ENCODE data around the gene LY6G6F. TPM values are rescaled to one million over a fixed set of nuclear protein-coding genes. Genes with fewer than 3 reads are reported as not detected.
A peak's percentile ranks its signal among the peaks of the same experiment; 100 is the strongest.

The LY6G6F gene
- total and polyA plus RNA-seq, 12 donors: not detected

DNA sequence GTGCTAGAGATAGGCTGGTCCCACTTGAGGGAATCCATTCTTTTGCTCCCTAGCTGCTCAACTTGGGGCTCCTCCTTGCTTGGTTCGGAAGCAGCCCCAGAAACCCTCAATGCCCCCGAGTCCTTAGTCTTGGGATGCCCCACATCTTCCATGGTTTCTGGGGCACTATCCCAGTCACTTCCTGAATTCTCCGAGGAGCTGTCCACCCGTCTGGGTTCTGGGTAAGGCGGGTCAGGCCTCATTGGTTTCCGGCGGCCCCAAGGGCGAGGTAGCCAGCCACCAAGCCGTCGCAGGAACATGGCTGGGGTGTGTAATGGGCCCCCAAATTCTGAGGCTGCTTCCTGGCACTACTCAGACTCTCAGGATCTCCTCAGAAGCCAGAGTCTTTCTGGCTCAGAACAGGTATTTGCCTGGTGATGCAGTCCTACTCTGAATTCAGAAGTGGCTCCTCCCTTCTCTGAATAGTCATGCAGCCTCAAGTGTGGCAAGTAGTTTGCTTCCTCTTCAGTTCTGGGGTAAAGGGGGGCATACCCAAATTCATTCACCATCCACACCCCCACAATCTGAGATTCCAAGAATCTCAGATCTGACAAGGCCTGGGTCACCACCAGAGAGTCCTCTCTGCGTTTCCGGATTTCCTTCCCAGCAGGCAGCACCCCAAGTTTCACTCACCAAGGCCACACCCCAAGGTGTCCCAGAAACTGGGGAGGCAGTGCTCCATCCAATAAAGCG, 46.9 kb upstream of the LY6G6F start:
- peak overlapping the region in 9 of 10 donors; percentile 88 to 98 (median 94) for H3K27ac ChIP-seq
- no peak for DNase-seq
- no peaks in the 10 kb centered on the region for H3K27me3 ChIP-seq
- WGBS, 2 donors: 24 to 26% methylated on average over 13 of the region's 13 CpGs
- peaks cover 0 to 62% (median 4%) of the 10 kb centered on the region in 9 donors for H3K36me3 ChIP-seq
- peak in 1 of 8 donors; percentile 8 for ATAC-seq
- intact Hi-C loops (cut with DNase I): loop anchor here in 1 of 10 donors (10.0 kb wide), 1 partner anchor 1755 kb away; the partner anchor contains the start of genes CUTA and PHF1
- peak overlapping the region; percentile 69 to 94 (median 87) for H3K4me3 ChIP-seq
- peaks cover 27 to 75% (median 59%) of the 10 kb centered on the region in 9 donors for H3K4me1 ChIP-seq
- TF ChIP-seq, protein P1, sequence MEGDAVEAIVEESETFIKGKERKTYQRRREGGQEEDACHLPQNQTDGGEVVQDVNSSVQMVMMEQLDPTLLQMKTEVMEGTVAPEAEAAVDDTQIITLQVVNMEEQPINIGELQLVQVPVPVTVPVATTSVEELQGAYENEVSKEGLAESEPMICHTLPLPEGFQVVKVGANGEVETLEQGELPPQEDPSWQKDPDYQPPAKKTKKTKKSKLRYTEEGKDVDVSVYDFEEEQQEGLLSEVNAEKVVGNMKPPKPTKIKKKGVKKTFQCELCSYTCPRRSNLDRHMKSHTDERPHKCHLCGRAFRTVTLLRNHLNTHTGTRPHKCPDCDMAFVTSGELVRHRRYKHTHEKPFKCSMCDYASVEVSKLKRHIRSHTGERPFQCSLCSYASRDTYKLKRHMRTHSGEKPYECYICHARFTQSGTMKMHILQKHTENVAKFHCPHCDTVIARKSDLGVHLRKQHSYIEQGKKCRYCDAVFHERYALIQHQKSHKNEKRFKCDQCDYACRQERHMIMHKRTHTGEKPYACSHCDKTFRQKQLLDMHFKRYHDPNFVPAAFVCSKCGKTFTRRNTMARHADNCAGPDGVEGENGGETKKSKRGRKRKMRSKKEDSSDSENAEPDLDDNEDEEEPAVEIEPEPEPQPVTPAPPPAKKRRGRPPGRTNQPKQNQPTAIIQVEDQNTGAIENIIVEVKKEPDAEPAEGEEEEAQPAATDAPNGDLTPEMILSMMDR (IDR thresholded peaks at IDR 0.05): no peak
- no peaks in the 10 kb centered on the region for H3K9me3 ChIP-seq

DNA sequence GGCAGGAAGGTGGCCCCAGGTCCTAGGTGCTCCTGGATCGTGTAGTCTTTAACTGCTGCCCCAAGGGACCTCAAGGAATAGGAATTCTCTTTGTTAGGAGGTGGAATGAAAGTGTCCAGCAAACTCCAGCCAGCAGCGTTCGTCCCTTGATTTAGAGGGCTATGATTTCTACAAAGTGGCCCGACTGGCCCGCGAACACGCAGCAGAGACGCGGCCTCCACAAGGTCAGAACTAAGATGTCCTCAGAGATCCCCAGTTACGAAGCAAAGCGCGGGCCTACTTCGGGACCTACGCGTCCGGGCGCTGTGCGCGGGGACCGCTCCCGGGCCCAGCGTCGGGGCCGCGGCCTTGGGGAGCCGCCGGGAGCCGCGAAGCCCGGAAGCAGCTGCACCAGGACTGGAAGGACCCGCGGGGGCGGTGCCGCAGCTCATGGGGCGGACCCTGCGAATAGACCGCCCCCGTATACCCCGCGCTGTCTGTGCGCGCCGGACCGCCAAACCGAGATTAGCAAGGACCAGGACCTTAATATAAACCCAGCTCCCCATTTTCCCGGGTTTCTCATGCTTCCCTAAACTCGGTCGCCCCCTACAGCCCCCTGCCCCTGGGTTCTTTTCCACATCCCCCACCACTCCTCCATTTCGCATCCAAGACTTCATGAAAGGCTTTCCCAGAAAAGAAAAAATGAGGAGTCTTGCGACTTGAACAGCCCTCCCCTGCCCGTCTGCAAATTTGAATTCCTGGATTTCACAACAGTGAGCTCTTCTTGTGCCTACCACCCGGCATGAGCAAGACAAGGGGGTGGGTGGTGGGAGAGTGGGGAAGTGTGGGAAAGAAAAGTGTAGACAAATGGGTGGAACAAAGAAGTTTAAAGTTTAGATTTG, 46.0 kb upstream of the LY6G6F start, which contains the start of gene C6orf47:
TSS of gene C6orf47 (minus strand) at position 398 of the 881 bp plus-strand sequence. CDS start 831 bp downstream, outside the sequence.
- TF ChIP-seq, protein P1 (IDR thresholded peaks at IDR 0.05): no peak
- H3K4me3 ChIP-seq: peak within 1 kb of the TSS; percentile 69 to 94 (median 87)
- peaks cover 27 to 75% (median 58%) of the 10 kb centered on the region in 9 donors for H3K4me1 ChIP-seq
- 0 to 1% methylated on average over 52 of the region's 52 CpGs for WGBS, 2 donors
- intact Hi-C loops (cut with DNase I): loop anchor here in 1 of 10 donors (10.0 kb wide), 1 partner anchor 1754 kb away; the partner anchor contains the start of genes CUTA and PHF1
- H3K27ac ChIP-seq: peak within 1 kb of the TSS; percentile 82 to 98 (median 92)
- H3K9me3 ChIP-seq: no peaks in the 10 kb centered on the region
- DNase-seq: peak; percentile 88 to 89
- H3K36me3 ChIP-seq: peaks cover 0 to 55% (median 4%) of the 10 kb centered on the region in 9 donors
- peak; percentile 73 to 84 (median 78) for ATAC-seq
- H3K27me3 ChIP-seq: no peaks in the 10 kb centered on the region

DNA sequence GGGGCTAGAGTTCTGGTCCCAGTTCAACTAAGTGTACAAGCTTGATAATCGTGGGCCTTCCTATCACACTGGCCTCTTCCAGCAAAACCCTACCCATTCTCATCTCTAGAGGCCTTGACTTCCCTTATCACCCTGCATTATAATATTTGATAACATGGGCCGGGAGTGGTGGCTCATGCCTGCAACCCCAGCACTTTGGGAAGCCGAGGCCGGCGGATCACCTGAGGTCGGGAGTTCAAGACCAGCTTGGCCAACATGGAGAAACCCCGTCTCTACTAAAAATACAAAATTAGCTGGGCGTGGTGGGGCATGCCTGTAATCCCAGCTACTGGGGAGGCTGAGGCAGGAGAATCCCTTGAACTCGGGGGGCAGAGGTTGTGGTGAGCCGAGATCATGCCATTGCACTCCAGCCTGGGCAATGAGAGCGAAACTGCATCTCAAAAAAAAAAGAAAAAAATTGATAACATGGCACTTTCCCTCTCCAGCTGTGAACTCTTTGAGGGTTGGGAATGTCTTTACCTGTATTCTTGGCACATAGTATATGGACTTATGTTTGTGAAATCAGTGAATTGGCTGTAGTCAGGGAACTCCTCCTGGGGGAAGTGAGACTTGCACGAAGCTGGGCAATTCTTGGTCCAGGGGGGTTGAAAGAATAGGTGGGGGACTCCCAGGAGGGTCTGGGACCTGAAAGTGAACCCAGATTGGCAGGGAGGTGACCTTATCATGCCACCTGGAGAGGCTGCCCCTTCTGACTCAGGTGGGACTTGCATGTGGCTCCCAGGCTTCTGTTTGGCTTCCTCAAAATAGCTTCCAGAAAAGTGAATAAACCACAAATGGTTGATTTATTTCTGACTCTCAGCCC, 45.2 kb upstream of the LY6G6F start:
- TF ChIP-seq, protein P1 (IDR thresholded peaks at IDR 0.05): no peak
- H3K9me3 ChIP-seq: no peaks in the 10 kb centered on the region
- ATAC-seq (no peak), DNase-seq (no peak)
- no peaks in the 10 kb centered on the region for H3K27me3 ChIP-seq
- peak overlapping the region in 8 of 10 donors; percentile 74 to 94 (median 87) for H3K4me3 ChIP-seq
- intact Hi-C loops (cut with DNase I): loop anchor here in 1 of 10 donors (10.0 kb wide), 1 partner anchor 1753 kb away; the partner anchor contains the start of genes CUTA and PHF1
- WGBS, 2 donors: 74 to 76% methylated on average over 12 of the region's 12 CpGs
- peak overlapping the region in 9 of 10 donors; percentile 88 to 98 (median 94) for H3K27ac ChIP-seq
- H3K36me3 ChIP-seq: peaks cover 0 to 46% (median 4%) of the 10 kb centered on the region in 9 donors
- peaks cover 27 to 75% (median 61%) of the 10 kb centered on the region in 9 donors for H3K4me1 ChIP-seq

Measured in heart right ventricle (tissue), 16 donors.